GM19240 (cell line): ENCODE data around the gene TICAM1.
"Not testable (repeated sequence)": the region's sequence is repeated elsewhere in the genome, so short reads cannot be mapped to it uniquely, and the experiment has no call there.

Experiments used
- DNase-seq: peaks from one replicate; pipeline ENCODE4 v3.0.0; 2011; ENCODE audit warnings: low spot score; ENCODE audit not compliant: insufficient read length

TICAM1 gene

GRCh38 chr19:4805140-4805539 lies 26.4 kb downstream of the TICAM1 start:
- not testable (repeated sequence) for DNase-seq

- DNase-seq: peak; percentile 45
These were observed 27.5 kb downstream of the TICAM1 start for GRCh38 chr19:4803736-4804695.

GRCh38 chr19:4802711-4803110 lies 28.8 kb downstream of the TICAM1 start:
- DNase-seq: no peak

GRCh38 chr19:4801085-4801619 lies 30.4 kb downstream of the TICAM1 start:
- DNase-seq: no peak

- no peak for DNase-seq
These were observed 30.9 kb downstream of the TICAM1 start for GRCh38 chr19:4800591-4801081.

- DNase-seq: no peak
These were observed 36.1 kb downstream of the TICAM1 start for GRCh38 chr19:4795400-4795799.

GRCh38 chr19:4794971-4795370 lies 36.5 kb downstream of the TICAM1 start:
- no peak for DNase-seq

GRCh38 chr19:4793278-4793677 lies 38.2 kb downstream of the TICAM1 start:
- DNase-seq: not testable (repeated sequence)

- DNase-seq: not testable (repeated sequence)
These were observed 38.7 kb downstream of the TICAM1 start for GRCh38 chr19:4792866-4793195.

GRCh38 chr19:4792019-4792865 lies 39.3 kb downstream of the TICAM1 start:
- not testable (repeated sequence) for DNase-seq

GRCh38 chr19:4791183-4792018 lies 40.1 kb downstream of the TICAM1 start, which contains the start of gene FEM1A:
Gene FEM1A (plus strand): TSS chr19:4791734. CDS start chr19:4791855, 121 bp downstream.
- peak; percentile 99 for DNase-seq

GRCh38 chr19:4786412-4787016 lies 45.0 kb downstream of the TICAM1 start:
- DNase-seq: not testable (repeated sequence)

- DNase-seq: no peak
These were observed 49.7 kb downstream of the TICAM1 start for GRCh38 chr19:4781801-4782200.

GRCh38 chr19:4780860-4781259 lies 50.7 kb downstream of the TICAM1 start:
- DNase-seq: no peak

- not testable (repeated sequence) for DNase-seq
These were observed 53.4 kb downstream of the TICAM1 start for GRCh38 chr19:4778124-4778523.

- DNase-seq: no peak
These were observed 54.9 kb downstream of the TICAM1 start for GRCh38 chr19:4776436-4777211.

GRCh38 chr19:4775627-4776152 lies 55.8 kb downstream of the TICAM1 start:
- DNase-seq: no peak

GRCh38 chr19:4774136-4774535 lies 57.4 kb downstream of the TICAM1 start:
- no peak for DNase-seq

GRCh38 chr19:4773047-4773640 lies 58.4 kb downstream of the TICAM1 start:
- DNase-seq: no peak
